Breast epithelium (tissue), 3 donors: Measurements from ENCODE around the gene ATP13A5.

ENCODE experiments used
- CTCF ChIP-seq, 3 donors: fragments of 450-650 bp; IDR thresholded peaks; one replicate each; pipeline ENCODE4 v1.5.1; 2016 to 2017; ENCODE audit warnings: antibody characterized with exemption in 3 of 3, mild to moderate bottlenecking in 3 of 3, moderate library complexity in 3 of 3
- POLR2AphosphoS5 ChIP-seq, 3 donors: sonication (generic); formaldehyde crosslinking; IDR thresholded peaks; one replicate each; pipeline ENCODE4 v1.6.1; 2017; ENCODE audit warnings: antibody characterized with exemption in 3 of 3

- TF ChIP-seq CTCF (IDR thresholded peaks at IDR 0.05) (no peak), POLR2AphosphoS5 (IDR thresholded peaks at IDR 0.05) (no peak)
Measured at GRCh38 chr3:193343726-193344222, 34.8 kb downstream of the ATP13A5 start.
